ENCODE results near the gene PLEKHH1. TPM values are rescaled to one million over a fixed set of nuclear protein-coding genes. Genes with fewer than 3 reads are reported as not detected.
A peak's percentile ranks its signal among the peaks of the same experiment; 100 is the strongest.

The PLEKHH1 gene
- total and polyA plus RNA-seq, 4 donors = 0.46 to 2.4 (median 0.89) TPM

DNA sequence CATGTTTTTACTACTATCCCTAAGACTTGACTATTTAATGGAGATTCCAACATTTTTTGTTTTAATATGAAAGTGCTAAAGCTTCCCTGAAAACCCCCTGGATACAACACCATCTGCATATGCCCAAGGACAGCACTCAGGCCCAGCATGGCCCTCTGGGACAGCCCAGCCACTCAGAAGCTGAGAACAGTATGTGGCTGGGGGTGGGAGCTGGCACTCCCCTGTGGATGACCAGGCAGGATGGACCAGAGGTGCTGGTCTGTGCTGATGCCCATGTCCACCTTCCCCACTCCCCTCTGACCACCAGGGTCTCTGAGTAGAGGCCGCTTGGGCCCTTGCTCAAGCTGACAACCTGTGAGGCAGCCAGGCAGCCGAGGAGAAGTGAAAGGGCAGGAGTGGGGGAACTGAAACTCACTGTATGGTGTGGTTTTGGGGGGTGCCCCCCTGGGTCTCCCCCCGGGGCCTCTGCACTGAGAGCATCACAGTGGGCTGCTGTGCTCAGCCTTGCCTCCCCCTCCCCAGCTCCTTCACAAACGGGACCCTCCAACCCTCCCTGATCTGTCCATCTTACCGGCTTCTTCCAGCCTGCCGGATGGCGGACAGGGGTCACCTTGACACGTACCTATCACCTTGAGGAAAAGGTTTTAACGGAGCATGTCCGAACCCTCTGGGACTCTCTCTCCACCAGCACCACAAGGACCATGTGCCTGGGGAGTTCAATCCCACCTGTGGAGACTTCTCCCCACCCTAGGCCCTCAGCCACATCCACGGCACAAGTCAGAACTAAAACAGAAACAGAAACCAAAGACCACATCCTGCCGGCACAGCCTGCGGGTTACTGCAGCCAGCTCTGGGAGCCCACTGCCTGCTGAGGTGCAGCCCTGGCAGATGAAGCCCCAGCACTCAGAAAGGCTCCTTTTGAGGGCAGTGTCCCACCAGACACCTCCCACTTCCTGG is 44.9 kb upstream of the PLEKHH1 start, which contains the start of gene TMEM229B:
TMEM229B (minus strand) TSS at position 785 of the 957 bp plus-strand sequence. CDS start 14,798 bp downstream, outside the sequence.
- Histone ChIP-seq H3K27ac (ENCODE audit: low read depth in 1 of 2, low read length in 2 of 2) (peak within 1 kb of the TSS; percentile 39 to 79), H3K9ac (ENCODE audit: low read depth in 1 of 2, low read length in 2 of 2) (peak within 1 kb of the TSS in 1 of 2 donors; percentile 39), H3K36me3 (ENCODE audit: control insufficient read depth in 4 of 4, insufficient read depth in 3 of 4, low read depth in 1 of 4, low read length in 3 of 4) (no peaks in the 10 kb centered on the region), H3K27me3 (ENCODE audit: control insufficient read depth in 4 of 4, insufficient read depth in 4 of 4, low read length in 3 of 4) (no peaks in the 10 kb centered on the region), H3K9me3 (ENCODE audit: control insufficient read depth in 4 of 4, low read length in 3 of 4) (peaks cover 1 to 5% (median 3%) of the 10 kb centered on the region in 4 donors), H3K4me3 (ENCODE audit: low read depth in 1 of 3, low read length in 3 of 3) (peak within 1 kb of the TSS; percentile 19 to 61 (median 27)), H3K4me1 (ENCODE audit: control insufficient read depth in 4 of 4, insufficient read depth in 4 of 4, low read length in 3 of 4) (peaks cover 0 to 7% (median 0%) of the 10 kb centered on the region in 4 donors)
- 61% methylated on average over 13 of the region's 13 CpGs for WGBS
- TF ChIP-seq, protein P1, sequence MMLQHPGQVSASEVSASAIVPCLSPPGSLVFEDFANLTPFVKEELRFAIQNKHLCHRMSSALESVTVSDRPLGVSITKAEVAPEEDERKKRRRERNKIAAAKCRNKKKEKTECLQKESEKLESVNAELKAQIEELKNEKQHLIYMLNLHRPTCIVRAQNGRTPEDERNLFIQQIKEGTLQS (IDR thresholded peaks at IDR 0.05) = no peak
- TF ChIP-seq, protein P2, sequence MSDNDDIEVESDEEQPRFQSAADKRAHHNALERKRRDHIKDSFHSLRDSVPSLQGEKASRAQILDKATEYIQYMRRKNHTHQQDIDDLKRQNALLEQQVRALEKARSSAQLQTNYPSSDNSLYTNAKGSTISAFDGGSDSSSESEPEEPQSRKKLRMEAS (IDR thresholded peaks at IDR 0.05) = no peak
- TF ChIP-seq RXRA (IDR thresholded peaks at IDR 0.05) (no peak), EGR1 (IDR thresholded peaks at IDR 0.05; ENCODE audit: low read depth in 2 of 2) (no peak), GABPA (IDR thresholded peaks at IDR 0.05 in 1 of 2, conservative IDR thresholded peaks at IDR 0.05 in 1 of 2) (no peak)
- no peak for DNase-seq (ENCODE audit: low spot score)

DNA sequence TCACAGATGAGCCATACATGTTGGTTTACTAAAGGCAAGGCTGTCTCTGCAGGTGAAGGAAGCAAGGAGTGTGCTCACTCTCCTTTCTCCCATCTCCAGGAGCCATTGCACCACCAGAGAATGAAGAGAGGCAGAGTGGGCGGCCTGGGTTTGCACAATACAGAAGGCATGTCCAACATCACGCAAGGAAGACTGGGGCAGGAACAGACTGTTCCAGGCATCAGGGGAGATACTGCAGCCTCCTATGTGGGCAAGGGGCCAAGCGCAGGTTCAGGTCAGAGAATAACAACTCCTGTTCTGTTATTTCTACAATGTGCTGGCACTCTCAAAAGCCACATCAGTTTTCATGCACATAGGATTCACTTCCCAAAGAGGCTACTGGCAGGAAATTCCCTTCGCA is 42.9 kb upstream of the PLEKHH1 start:
- 93% methylated on average over 4 of the region's 4 CpGs for WGBS
- Histone ChIP-seq H3K36me3 (ENCODE audit: control insufficient read depth in 4 of 4, insufficient read depth in 3 of 4, low read depth in 1 of 4, low read length in 3 of 4) (no peaks in the 10 kb centered on the region), H3K4me1 (ENCODE audit: control insufficient read depth in 4 of 4, insufficient read depth in 4 of 4, low read length in 3 of 4) (peaks cover 0 to 4% (median 0%) of the 10 kb centered on the region in 4 donors), H3K4me3 (ENCODE audit: low read depth in 1 of 3, low read length in 3 of 3) (no peak overlapping the region), H3K9me3 (ENCODE audit: control insufficient read depth in 4 of 4, low read length in 3 of 4) (peaks cover 4 to 16% (median 8%) of the 10 kb centered on the region in 4 donors), H3K9ac (ENCODE audit: low read depth in 1 of 2, low read length in 2 of 2) (no peak overlapping the region), H3K27me3 (ENCODE audit: control insufficient read depth in 4 of 4, insufficient read depth in 4 of 4, low read length in 3 of 4) (no peaks in the 10 kb centered on the region), H3K27ac (ENCODE audit: low read depth in 1 of 2, low read length in 2 of 2) (no peak overlapping the region)
- DNase-seq (ENCODE audit: low spot score) = no peak
- TF ChIP-seq NR2F2 (IDR thresholded peaks at IDR 0.05) (no peak), FOXA1 (IDR thresholded peaks at IDR 0.05) (no peak), JUND (IDR thresholded peaks at IDR 0.05) (no peak), TAF1 (conservative IDR thresholded peaks at IDR 0.05) (no peak), ZBTB33 (IDR thresholded peaks at IDR 0.05) (no peak), GABPA (IDR thresholded peaks at IDR 0.05 in 1 of 2, conservative IDR thresholded peaks at IDR 0.05 in 1 of 2) (no peak)

- Histone ChIP-seq H3K4me1 (ENCODE audit: control insufficient read depth in 4 of 4, insufficient read depth in 4 of 4, low read length in 3 of 4) (no peaks in the 10 kb centered on the region), H3K4me3 (ENCODE audit: low read depth in 1 of 3, low read length in 3 of 3) (no peak overlapping the region), H3K27ac (ENCODE audit: low read depth in 1 of 2, low read length in 2 of 2) (no peak overlapping the region), H3K9me3 (ENCODE audit: control insufficient read depth in 4 of 4, low read length in 3 of 4) (peaks cover 4 to 16% (median 8%) of the 10 kb centered on the region in 4 donors), H3K27me3 (ENCODE audit: control insufficient read depth in 4 of 4, insufficient read depth in 4 of 4, low read length in 3 of 4) (no peaks in the 10 kb centered on the region), H3K36me3 (ENCODE audit: control insufficient read depth in 4 of 4, insufficient read depth in 3 of 4, low read depth in 1 of 4, low read length in 3 of 4) (no peaks in the 10 kb centered on the region), H3K9ac (ENCODE audit: low read depth in 1 of 2, low read length in 2 of 2) (no peak overlapping the region)
- 97% methylated on average over 3 of the region's 3 CpGs for WGBS
- DNase-seq (ENCODE audit: low spot score) = no peak
- TF ChIP-seq TAF1 (conservative IDR thresholded peaks at IDR 0.05) = no peak
- TF ChIP-seq, protein P1 (IDR thresholded peaks at IDR 0.05) = no peak
- TF ChIP-seq, protein P2 (IDR thresholded peaks at IDR 0.05) = no peak
- no peak for TF ChIP-seq HNF4G (IDR thresholded peaks at IDR 0.05)
- no peak for TF ChIP-seq HNF4A (conservative IDR thresholded peaks at IDR 0.05)
- no peak for TF ChIP-seq EGR1 (IDR thresholded peaks at IDR 0.05; ENCODE audit: low read depth in 2 of 2)
- TF ChIP-seq, protein P3, sequence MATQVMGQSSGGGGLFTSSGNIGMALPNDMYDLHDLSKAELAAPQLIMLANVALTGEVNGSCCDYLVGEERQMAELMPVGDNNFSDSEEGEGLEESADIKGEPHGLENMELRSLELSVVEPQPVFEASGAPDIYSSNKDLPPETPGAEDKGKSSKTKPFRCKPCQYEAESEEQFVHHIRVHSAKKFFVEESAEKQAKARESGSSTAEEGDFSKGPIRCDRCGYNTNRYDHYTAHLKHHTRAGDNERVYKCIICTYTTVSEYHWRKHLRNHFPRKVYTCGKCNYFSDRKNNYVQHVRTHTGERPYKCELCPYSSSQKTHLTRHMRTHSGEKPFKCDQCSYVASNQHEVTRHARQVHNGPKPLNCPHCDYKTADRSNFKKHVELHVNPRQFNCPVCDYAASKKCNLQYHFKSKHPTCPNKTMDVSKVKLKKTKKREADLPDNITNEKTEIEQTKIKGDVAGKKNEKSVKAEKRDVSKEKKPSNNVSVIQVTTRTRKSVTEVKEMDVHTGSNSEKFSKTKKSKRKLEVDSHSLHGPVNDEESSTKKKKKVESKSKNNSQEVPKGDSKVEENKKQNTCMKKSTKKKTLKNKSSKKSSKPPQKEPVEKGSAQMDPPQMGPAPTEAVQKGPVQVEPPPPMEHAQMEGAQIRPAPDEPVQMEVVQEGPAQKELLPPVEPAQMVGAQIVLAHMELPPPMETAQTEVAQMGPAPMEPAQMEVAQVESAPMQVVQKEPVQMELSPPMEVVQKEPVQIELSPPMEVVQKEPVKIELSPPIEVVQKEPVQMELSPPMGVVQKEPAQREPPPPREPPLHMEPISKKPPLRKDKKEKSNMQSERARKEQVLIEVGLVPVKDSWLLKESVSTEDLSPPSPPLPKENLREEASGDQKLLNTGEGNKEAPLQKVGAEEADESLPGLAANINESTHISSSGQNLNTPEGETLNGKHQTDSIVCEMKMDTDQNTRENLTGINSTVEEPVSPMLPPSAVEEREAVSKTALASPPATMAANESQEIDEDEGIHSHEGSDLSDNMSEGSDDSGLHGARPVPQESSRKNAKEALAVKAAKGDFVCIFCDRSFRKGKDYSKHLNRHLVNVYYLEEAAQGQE (IDR thresholded peaks at IDR 0.05) = no peak
- TF ChIP-seq SP1 (IDR thresholded peaks at IDR 0.05) = no peak
- TF ChIP-seq RXRA (IDR thresholded peaks at IDR 0.05) = no peak
- TF ChIP-seq, protein P4, sequence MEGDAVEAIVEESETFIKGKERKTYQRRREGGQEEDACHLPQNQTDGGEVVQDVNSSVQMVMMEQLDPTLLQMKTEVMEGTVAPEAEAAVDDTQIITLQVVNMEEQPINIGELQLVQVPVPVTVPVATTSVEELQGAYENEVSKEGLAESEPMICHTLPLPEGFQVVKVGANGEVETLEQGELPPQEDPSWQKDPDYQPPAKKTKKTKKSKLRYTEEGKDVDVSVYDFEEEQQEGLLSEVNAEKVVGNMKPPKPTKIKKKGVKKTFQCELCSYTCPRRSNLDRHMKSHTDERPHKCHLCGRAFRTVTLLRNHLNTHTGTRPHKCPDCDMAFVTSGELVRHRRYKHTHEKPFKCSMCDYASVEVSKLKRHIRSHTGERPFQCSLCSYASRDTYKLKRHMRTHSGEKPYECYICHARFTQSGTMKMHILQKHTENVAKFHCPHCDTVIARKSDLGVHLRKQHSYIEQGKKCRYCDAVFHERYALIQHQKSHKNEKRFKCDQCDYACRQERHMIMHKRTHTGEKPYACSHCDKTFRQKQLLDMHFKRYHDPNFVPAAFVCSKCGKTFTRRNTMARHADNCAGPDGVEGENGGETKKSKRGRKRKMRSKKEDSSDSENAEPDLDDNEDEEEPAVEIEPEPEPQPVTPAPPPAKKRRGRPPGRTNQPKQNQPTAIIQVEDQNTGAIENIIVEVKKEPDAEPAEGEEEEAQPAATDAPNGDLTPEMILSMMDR (IDR thresholded peaks at IDR 0.05; ENCODE audit: low read depth, low read length, missing input control) = no peak
Measured at GRCh38 chr14:67491285-67491684, 41.8 kb upstream of the PLEKHH1 start.

All from liver (tissue), 9 donors.